Trophoblast cell (in vitro differentiated cells and primary cell): ENCODE data around the gene FBN3.
A peak's percentile ranks its signal among the peaks of the same experiment; 100 is the strongest.

Experiments
- DNase-seq, 2 donors: peaks; one replicate each; pipeline ENCODE4 v3.0.0-alpha.2; 2016
- H2AFZ ChIP-seq: 2 replicates; pipeline ENCODE4 v1.6.1; 2013; ENCODE audit warnings: low read length, moderate library complexity, mild to moderate bottlenecking; ENCODE audit not compliant: insufficient read depth, poor library complexity
- H2AK5ac ChIP-seq: 2 replicates; pipeline ENCODE4 v1.6.1; 2013; ENCODE audit warnings: mild to moderate bottlenecking, low read length
- H2BK120ac ChIP-seq: 2 replicates; pipeline ENCODE4 v1.6.1; 2013; ENCODE audit warnings: low read length, mild to moderate bottlenecking, moderate library complexity; ENCODE audit not compliant: insufficient read depth, poor library complexity
- H2BK12ac ChIP-seq: 2 replicates; pipeline ENCODE4 v1.6.1; 2013; ENCODE audit warnings: mild to moderate bottlenecking, low read length, moderate library complexity
- H2BK5ac ChIP-seq: 2 replicates; pipeline ENCODE4 v1.6.1; 2013; ENCODE audit warnings: low read length, low read depth, moderate library complexity, mild to moderate bottlenecking; ENCODE audit not compliant: poor library complexity
- H3K14ac ChIP-seq: 2 replicates; pipeline ENCODE4 v1.6.1; 2013; ENCODE audit warnings: mild to moderate bottlenecking, low read length
- H3K18ac ChIP-seq: 2 replicates; pipeline ENCODE4 v1.6.1; 2013; ENCODE audit warnings: mild to moderate bottlenecking, low read length
- H3K23ac ChIP-seq: 2 replicates; pipeline ENCODE4 v1.6.1; 2013; ENCODE audit warnings: low read length
- H3K27ac ChIP-seq: 2 replicates; pipeline ENCODE4 v1.5.1; 2013; ENCODE audit warnings: low read depth, mild to moderate bottlenecking, inconsistent platforms, low read length, moderate library complexity
- H3K27me3 ChIP-seq: 2 replicates; pipeline ENCODE4 v1.6.1; 2013; ENCODE audit warnings: inconsistent platforms, mild to moderate bottlenecking, low read length, moderate library complexity; ENCODE audit not compliant: insufficient read depth
- H3K36me3 ChIP-seq, 2 experiments: 1 replicate in 1 of 2; 2 replicates in 1 of 2; pipeline ENCODE4 v1.6.1; 2013; ENCODE audit warnings: low read length in 2 of 2, mild to moderate bottlenecking in 2 of 2, moderate library complexity in 1 of 2; ENCODE audit not compliant: insufficient read depth in 2 of 2, control insufficient read depth in 1 of 2
- H3K4ac ChIP-seq: 2 replicates; pipeline ENCODE4 v1.6.1; 2013; ENCODE audit warnings: low read depth, mild to moderate bottlenecking, low read length, moderate library complexity
- H3K4me1 ChIP-seq, 2 experiments: 1 replicate in 1 of 2; 2 replicates in 1 of 2; pipeline ENCODE4 v1.6.1; 2013; ENCODE audit warnings: low read length in 2 of 2, mild to moderate bottlenecking in 2 of 2, moderate library complexity in 1 of 2; ENCODE audit not compliant: insufficient read depth in 2 of 2, control insufficient read depth in 1 of 2
- H3K4me2 ChIP-seq: 2 replicates; pipeline ENCODE4 v1.6.1; 2013; ENCODE audit warnings: inconsistent platforms, mild to moderate bottlenecking, low read length, moderate library complexity
- H3K4me3 ChIP-seq: 2 replicates; pipeline ENCODE4 v1.5.1; 2013; ENCODE audit warnings: mild to moderate bottlenecking, low read depth, low read length, inconsistent platforms
- H3K79me1 ChIP-seq: one replicate; pipeline ENCODE4 v1.6.1; 2013; ENCODE audit warnings: low read length
- H3K79me2 ChIP-seq: 2 replicates; pipeline ENCODE4 v1.6.1; 2013; ENCODE audit warnings: low read length, mild to moderate bottlenecking; ENCODE audit not compliant: control insufficient read depth, insufficient read depth, poor library complexity
- H3K9ac ChIP-seq: 2 replicates; pipeline ENCODE4 v1.6.1; 2013; ENCODE audit warnings: mild to moderate bottlenecking, low read length
- H3K9me3 ChIP-seq: 2 replicates; pipeline ENCODE4 v1.6.1; 2013; ENCODE audit warnings: low read depth, mild to moderate bottlenecking, control low read depth, inconsistent platforms, low read length; ENCODE audit not compliant: insufficient read depth
- H4K12ac ChIP-seq: 2 replicates; pipeline ENCODE4 v1.6.1; 2013; ENCODE audit warnings: low read depth, mild to moderate bottlenecking, low read length, moderate library complexity
- H4K8ac ChIP-seq: 2 replicates; pipeline ENCODE4 v1.6.1; 2013; ENCODE audit warnings: low read depth, mild to moderate bottlenecking, low read length, moderate library complexity
- H4K91ac ChIP-seq: one replicate; pipeline ENCODE4 v1.6.1; 2013; ENCODE audit warnings: low read depth, mild to moderate bottlenecking, low read length, moderate library complexity
- WGBS: extraction: QIAGEN DNeasy Blood & Tissue Kit; methylation state at CpG from one replicate; pipeline ENCODE4 v1.1.7; 2013; ENCODE audit warnings: missing lambda C conversion rate; ENCODE audit not compliant: insufficient read length, insufficient coverage; ENCODE audit errors: extremely low coverage; 5-methylcytosine and 5-hydroxymethylcytosine counted together

FBN3 gene

DNA sequence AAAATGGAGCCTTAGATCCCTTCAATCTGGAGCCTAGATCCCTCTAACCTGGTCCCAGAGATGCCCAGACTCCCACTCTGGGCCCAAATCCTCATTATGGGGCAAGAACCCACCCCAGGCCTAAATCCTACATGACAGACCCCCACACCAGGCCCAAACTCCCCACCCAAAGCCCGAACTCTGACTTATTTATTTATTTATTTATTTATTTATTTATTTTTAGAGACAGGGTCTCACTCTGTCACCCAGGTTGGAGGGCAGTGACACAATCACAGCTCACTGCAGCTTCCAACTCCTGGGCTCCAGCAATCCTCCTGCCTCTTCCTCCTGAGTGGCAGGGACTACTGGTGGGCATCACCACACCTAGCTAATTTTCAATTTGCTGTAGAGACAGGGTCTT is 12.0 kb downstream of the FBN3 start:
- DNase-seq, result no peak
- peaks cover 2% of the 10 kb centered on the region in 2 experiments for H3K4me1 ChIP-seq
- H3K36me3 ChIP-seq, result peaks cover 21 to 23% of the 10 kb centered on the region in 2 experiments
- H3K4me3 ChIP-seq, result no peak overlapping the region
- H4K8ac ChIP-seq, result no peak overlapping the region
- no peak overlapping the region for H3K4ac ChIP-seq
- H3K23ac ChIP-seq, result no peak overlapping the region
- H4K12ac ChIP-seq, result no peak overlapping the region
- H3K14ac ChIP-seq, result no peak overlapping the region
- H2BK120ac ChIP-seq, result no peak overlapping the region
- no peak overlapping the region for H3K9ac ChIP-seq
- H3K27me3 ChIP-seq, result no peaks in the 10 kb centered on the region
- no peak overlapping the region for H3K18ac ChIP-seq
- WGBS, result no CpG with 5 or more reads among the region's 1 CpG
- H2AK5ac ChIP-seq, result no peak overlapping the region
- no peak overlapping the region for H2BK5ac ChIP-seq
- no peaks in the 10 kb centered on the region for H3K79me2 ChIP-seq
- no peak overlapping the region for H2AFZ ChIP-seq
- H2BK12ac ChIP-seq, result no peak overlapping the region
- peaks cover 5% of the 10 kb centered on the region for H3K9me3 ChIP-seq
- H3K79me1 ChIP-seq, result no peaks in the 10 kb centered on the region
- H3K4me2 ChIP-seq, result no peak overlapping the region
- no peak overlapping the region for H4K91ac ChIP-seq
- no peak overlapping the region for H3K27ac ChIP-seq

GRCh38 chr19:8135946-8136618 is 13.3 kb downstream of the FBN3 start:
- Histone ChIP-seq H3K4me1 (peaks cover 5 to 6% of the 10 kb centered on the region in 2 experiments), H3K18ac (no peak overlapping the region), H4K12ac (no peak overlapping the region), H3K4me3 (no peak overlapping the region), H3K27ac (no peak overlapping the region), H2AFZ (no peak overlapping the region), H3K9ac (peak overlapping the region; percentile 44), H3K79me2 (no peaks in the 10 kb centered on the region), H2AK5ac (no peak overlapping the region), H3K27me3 (no peaks in the 10 kb centered on the region), H2BK12ac (no peak overlapping the region), H3K4me2 (no peak overlapping the region), H2BK120ac (no peak overlapping the region), H3K79me1 (no peaks in the 10 kb centered on the region), H3K36me3 (peaks cover 20 to 25% of the 10 kb centered on the region in 2 experiments), H3K9me3 (peaks cover 5% of the 10 kb centered on the region), H2BK5ac (no peak overlapping the region), H4K91ac (no peak overlapping the region), H4K8ac (no peak overlapping the region), H3K23ac (no peak overlapping the region), H3K14ac (no peak overlapping the region), H3K4ac (no peak overlapping the region)
- DNase-seq, result no peak
- no CpG with 5 or more reads among the region's 32 CpGs for WGBS

GRCh38 chr19:8132858-8133458 is 16.4 kb downstream of the FBN3 start:
- Histone ChIP-seq H3K27ac (no peak overlapping the region), H3K9me3 (peaks cover 8% of the 10 kb centered on the region), H4K12ac (no peak overlapping the region), H3K23ac (no peak overlapping the region), H3K4me2 (no peak overlapping the region), H2BK12ac (no peak overlapping the region), H2BK120ac (no peak overlapping the region), H3K9ac (no peak overlapping the region), H3K27me3 (no peaks in the 10 kb centered on the region), H3K18ac (no peak overlapping the region), H3K14ac (no peak overlapping the region), H3K4me1 (peaks cover 3 to 4% of the 10 kb centered on the region in 2 experiments), H3K36me3 (peaks cover 26 to 32% of the 10 kb centered on the region in 2 experiments), H4K8ac (no peak overlapping the region), H3K79me1 (no peaks in the 10 kb centered on the region), H3K79me2 (no peaks in the 10 kb centered on the region), H2AFZ (no peak overlapping the region), H3K4ac (no peak overlapping the region), H3K4me3 (no peak overlapping the region), H2BK5ac (no peak overlapping the region), H4K91ac (no peak overlapping the region), H2AK5ac (no peak overlapping the region)
- no peak for DNase-seq
- whole genome bisulfite sequencing, result no CpG with 5 or more reads among the region's 20 CpGs

DNA sequence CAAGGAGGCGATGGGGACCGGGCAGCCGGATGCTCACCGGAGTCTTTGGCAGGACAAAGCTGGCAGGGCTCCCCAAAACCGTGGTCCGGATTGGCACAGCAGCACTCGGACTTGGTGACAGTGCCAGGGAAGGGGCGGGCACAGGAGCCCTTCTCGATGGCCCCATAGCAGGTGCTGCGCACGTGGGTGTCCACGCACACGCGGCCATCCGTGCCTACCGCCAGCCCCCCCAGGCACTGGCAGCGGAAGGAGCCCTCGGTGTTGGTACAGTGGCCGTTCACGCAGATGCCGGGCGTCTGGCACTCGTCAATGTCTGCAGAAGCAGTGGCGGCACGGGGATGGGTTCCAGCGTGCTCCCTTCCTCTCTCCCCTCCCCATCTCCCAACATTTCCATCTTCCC is 17.9 kb downstream of the FBN3 start:
- Histone ChIP-seq H3K79me1 (no peaks in the 10 kb centered on the region), H2BK12ac (no peak overlapping the region), H3K4me3 (no peak overlapping the region), H4K8ac (no peak overlapping the region), H3K18ac (no peak overlapping the region), H4K12ac (no peak overlapping the region), H4K91ac (no peak overlapping the region), H3K79me2 (no peaks in the 10 kb centered on the region), H3K27me3 (no peaks in the 10 kb centered on the region), H3K4me1 (peaks cover 3 to 4% of the 10 kb centered on the region in 2 experiments), H3K27ac (no peak overlapping the region), H3K4me2 (no peak overlapping the region), H2BK120ac (no peak overlapping the region), H2AK5ac (no peak overlapping the region), H2AFZ (no peak overlapping the region), H2BK5ac (no peak overlapping the region), H3K9me3 (peaks cover 8% of the 10 kb centered on the region), H3K9ac (no peak overlapping the region), H3K36me3 (peaks cover 29 to 37% of the 10 kb centered on the region in 2 experiments), H3K4ac (no peak overlapping the region), H3K23ac (no peak overlapping the region), H3K14ac (no peak overlapping the region)
- WGBS, result no CpG with 5 or more reads among the region's 26 CpGs
- DNase-seq, result no peak
